Ovary (tissue), 9 donors: Measurements from ENCODE around the gene MIA3. TPM values are rescaled to one million over a fixed set of nuclear protein-coding genes. Genes with fewer than 3 reads are reported as not detected.

ENCODE experiments used
- DNase-seq, 5 donors: peaks; one replicate each; pipeline ENCODE4 v3.0.0-alpha.2; 2019 to 2020
- H3K27ac ChIP-seq, 2 donors: fragments of 200-600 bp; one replicate each; pipeline versions ENCODE4 v1.5.1 to v1.8.0; 2019 to 2022
- H3K27me3 ChIP-seq: fragments of 200-600 bp; one replicate; pipeline ENCODE4 v1.8.0; 2022
- H3K36me3 ChIP-seq: fragments of 200-600 bp; sonication (generic); one replicate; pipeline ENCODE4 v1.5.1; 2019
- H3K4me1 ChIP-seq: one replicate; pipeline ENCODE4 v1.8.1; 2013; ENCODE audit warnings: mild to moderate bottlenecking, moderate library complexity; ENCODE audit not compliant: insufficient read depth
- H3K4me3 ChIP-seq: fragments of 200-600 bp; sonication (generic); one replicate; pipeline ENCODE4 v1.5.1; 2017
- H3K9me3 ChIP-seq, 2 donors: fragments of 200-600 bp in 1 of 2; sonication (generic) in 1 of 2; one replicate each; pipeline versions ENCODE4 v1.5.1 to v1.8.1; 2013 to 2019; ENCODE audit warnings: mild to moderate bottlenecking in 1 of 2, moderate library complexity in 1 of 2
- CTCF ChIP-seq, 3 donors: fragments of 450-650 bp in 2 of 3; fragments of 200-600 bp in 1 of 3; IDR thresholded peaks; one replicate each; pipeline versions ENCODE4 v1.5.1 to v1.8.0; 2016 to 2022; ENCODE audit warnings: antibody characterized with exemption in 3 of 3, mild to moderate bottlenecking in 1 of 3
- EP300 ChIP-seq: sonication (generic); formaldehyde crosslinking; IDR thresholded peaks from one replicate; pipeline ENCODE4 v1.6.1; 2017; ENCODE audit warnings: antibody characterized with exemption
- POLR2A ChIP-seq: fragments of 450-650 bp; IDR thresholded peaks from one replicate; pipeline ENCODE4 v1.6.1; 2017; ENCODE audit warnings: antibody characterized with exemption, mild to moderate bottlenecking, moderate library complexity
- WGBS, 3 donors: extraction: QIAGEN DNeasy Blood & Tissue Kit in 1 of 3; methylation state at CpG; one replicate each; pipeline versions ENCODE4 v1.1.5 to v1.1.7; 2013 to 2017; 5-methylcytosine and 5-hydroxymethylcytosine counted together
- intact Hi-C, 4 donors: fragments of 100-400 bp; cut with DNase I; formaldehyde crosslinking; loops; one replicate each; pipeline versions ENCODE4 v1.11.0 to v1.15.1; 2022 to 2023
- polyA plus RNA-seq, 2 donors: library from polyadenylated mRNA; stranded (reverse); fragments of 200-250 nt in 1 of 2; fragments of 350-450 nt in 1 of 2; fragmentation: Illumina TruSeq in 1 of 2; extraction: RNeasy Lipid Tissue Mini Kit (QIAGEN cat#74804) in 1 of 2; gene quantifications; one replicate each; pipeline ENCODE4 v1.2.3, GENCODE V29; 2013 to 2014
- total RNA-seq, 7 donors: library from RNA; depleted of rRNA in 2 of 7; stranded (reverse); fragments of >200 nt in 2 of 7; fragmentation: NEBNext Ultra II Directional in 3 of 7; extraction: Animal tissue kit (Norgen Biotek cat#: 25700) in 3 of 7; gene quantifications; one replicate each; pipeline versions ENCODE4 v1.1.0 to v1.2.4, GENCODE V29; 2016 to 2023
- donor health status: DM: no; HTN: no; CAD: no; lungs with moderate emphysema.
- donor health status: DM: no; HTN: no; CAD: no.
- donor health status: Bipolar disorder and iron deficiency.
- donor health status: DM: yes; HTN: yes; CAD: no.
- donor health status: DM: no; HTN: no; CAD: no.
- donor health status: DM: yes; HTN: yes; CAD: no.

MIA3 gene
- total and polyA plus RNA-seq, 9 donors = 31.9 to 64.0 (median 56.8) TPM

GRCh38 chr1:222631611-222632208, 13.8 kb downstream of the MIA3 start:
- H3K4me1 ChIP-seq = no peaks in the 10 kb centered on the region
- H3K4me3 ChIP-seq = no peak overlapping the region
- H3K27me3 ChIP-seq = no peaks in the 10 kb centered on the region
- TF ChIP-seq EP300 = no peak
- TF ChIP-seq POLR2A = no peak
- TF ChIP-seq CTCF (IDR thresholded peaks at IDR 0.05) = no peak
- H3K27ac ChIP-seq = no peak overlapping the region
- DNase-seq = no peak
- H3K9me3 ChIP-seq = no peaks in the 10 kb centered on the region
- intact Hi-C loops = no loop called here
- 64 to 74% (median 71%) methylated on average over 3 of the region's 3 CpGs for WGBS, 3 donors
- H3K36me3 ChIP-seq = no peaks in the 10 kb centered on the region

DNA sequence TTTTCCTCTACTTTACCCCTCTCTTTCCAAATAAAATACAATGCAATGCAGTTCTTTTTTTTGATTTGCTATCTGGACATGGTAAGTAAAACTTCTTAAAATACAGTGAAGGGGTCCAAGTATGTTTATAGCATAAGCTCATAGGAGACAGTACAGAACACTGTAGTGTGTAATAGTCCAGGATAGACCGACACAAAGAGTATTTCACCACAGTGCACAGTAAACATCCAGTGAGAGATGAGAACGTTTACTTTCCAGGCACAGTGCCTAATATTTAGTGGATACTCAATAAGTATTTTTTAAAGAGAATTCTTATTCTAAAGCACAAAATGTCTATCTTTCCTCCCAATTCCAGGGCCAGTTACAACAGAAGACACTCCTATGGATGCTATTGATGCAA, 14.9 kb downstream of the MIA3 start:
- H3K36me3 ChIP-seq = no peaks in the 10 kb centered on the region
- DNase-seq = no peak
- 56 to 65% (median 59%) methylated on average over 2 of the region's 2 CpGs for WGBS, 3 donors
- no peaks in the 10 kb centered on the region for H3K4me1 ChIP-seq
- no peak overlapping the region for H3K4me3 ChIP-seq
- no peaks in the 10 kb centered on the region for H3K9me3 ChIP-seq
- no peak for TF ChIP-seq CTCF (IDR thresholded peaks at IDR 0.05)
- TF ChIP-seq EP300 = no peak
- no peak for TF ChIP-seq POLR2A
- no peaks in the 10 kb centered on the region for H3K27me3 ChIP-seq
- intact Hi-C loops = no loop called here
- H3K27ac ChIP-seq = no peak overlapping the region

- no peak for TF ChIP-seq EP300
- TF ChIP-seq CTCF (IDR thresholded peaks at IDR 0.05) = peak; percentile 77 to 84 (median 77)
- no peak for TF ChIP-seq POLR2A
- H3K27me3 ChIP-seq = no peaks in the 10 kb centered on the region
- H3K27ac ChIP-seq = no peak overlapping the region
- H3K4me3 ChIP-seq = no peak overlapping the region
- H3K36me3 ChIP-seq = no peaks in the 10 kb centered on the region
- DNase-seq = peak in 3 of 5 donors; percentile 33 to 78 (median 50)
- H3K9me3 ChIP-seq = no peaks in the 10 kb centered on the region
- WGBS, 3 donors = 30 to 47% (median 32%) methylated on average over 7 of the region's 7 CpGs
- intact Hi-C loops = loop anchor here (1.0 to 5.0 kb wide), 3 partner anchors 167 to 170 kb away; no protein-coding TSS in a partner anchor
- H3K4me1 ChIP-seq = no peaks in the 10 kb centered on the region
Observed at GRCh38 chr1:222634180-222635013, 16.5 kb downstream of the MIA3 start.

- no peak for TF ChIP-seq CTCF (IDR thresholded peaks at IDR 0.05)
- no peak for TF ChIP-seq EP300
- TF ChIP-seq POLR2A = no peak
- intact Hi-C loops = no loop called here
- 61 to 71% (median 62%) methylated on average over 5 of the region's 5 CpGs for WGBS, 3 donors
- no peaks in the 10 kb centered on the region for H3K9me3 ChIP-seq
- no peak overlapping the region for H3K27ac ChIP-seq
- no peaks in the 10 kb centered on the region for H3K27me3 ChIP-seq
- peaks cover 6% of the 10 kb centered on the region for H3K4me1 ChIP-seq
- H3K36me3 ChIP-seq = no peaks in the 10 kb centered on the region
- no peak for DNase-seq
- no peak overlapping the region for H3K4me3 ChIP-seq
Observed at GRCh38 chr1:222641269-222641948, 23.5 kb downstream of the MIA3 start.
